Measurements from ENCODE around the gene ERLIN1.

The ERLIN1 gene

DNA sequence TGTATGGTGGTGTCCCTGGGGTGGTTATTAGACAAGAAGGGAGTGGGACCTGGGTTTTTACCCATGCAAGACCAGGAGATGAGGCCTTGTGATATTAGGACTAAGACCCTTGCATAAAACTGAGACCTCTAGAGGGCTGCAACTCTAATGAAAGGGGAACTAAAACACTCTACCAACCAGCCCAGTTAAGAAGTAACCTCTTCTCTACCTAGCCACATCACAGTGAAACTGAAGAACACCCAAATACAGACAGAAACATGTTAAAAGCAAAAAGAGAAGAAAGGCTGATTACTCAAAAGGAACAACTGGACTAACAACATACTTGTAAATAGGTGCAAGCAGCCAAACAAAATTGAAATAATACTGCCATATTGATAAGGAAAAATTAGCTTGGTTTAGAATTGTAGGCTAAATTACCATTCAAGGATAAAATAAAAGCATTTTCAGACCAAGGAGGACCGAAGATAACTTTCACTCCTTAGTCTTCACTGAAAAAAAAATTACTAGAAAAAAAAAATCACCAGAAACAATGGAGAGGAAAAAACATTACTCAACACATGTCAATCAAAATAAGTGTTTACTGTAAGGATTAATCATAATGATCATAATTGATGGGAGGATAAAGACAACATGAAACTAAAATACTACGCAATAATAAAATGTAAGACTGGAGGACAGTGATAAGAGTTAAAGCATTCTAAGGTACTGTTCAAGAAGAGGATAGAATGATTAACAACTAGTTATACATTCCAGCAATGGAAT is 27.6 kb downstream of the ERLIN1 start:
- no peak for DNase-seq
- H3K27me3 ChIP-seq (ENCODE audit: insufficient read depth, low read length, poor library complexity): no peaks in the 10 kb centered on the region
- no peaks in the 10 kb centered on the region for H3K79me2 ChIP-seq (ENCODE audit: control insufficient read depth, insufficient read depth, low read length)
- no peak overlapping the region for H3K9ac ChIP-seq (ENCODE audit: low read length)
- no peak overlapping the region for H2BK5ac ChIP-seq (ENCODE audit: low read length)
- H3K36me3 ChIP-seq (ENCODE audit: control insufficient read depth, insufficient read depth, low read length): no peaks in the 10 kb centered on the region
- no peak overlapping the region for H2BK15ac ChIP-seq (replicated peaks; ENCODE audit: low read depth)
- WGBS (ENCODE audit: extremely low coverage, insufficient coverage, low lambda C conversion rate): no CpG with 5 or more reads among the region's 2 CpGs
- no peak overlapping the region for H2AK5ac ChIP-seq (ENCODE audit: low read length)
- H3K4me1 ChIP-seq (ENCODE audit: control insufficient read depth, low read depth, low read length): no peaks in the 10 kb centered on the region
- no peak overlapping the region for H2BK120ac ChIP-seq (ENCODE audit: low read depth, low read length)
- no peak overlapping the region for H3K4me3 ChIP-seq (ENCODE audit: low read length)
- no peaks in the 10 kb centered on the region for H3K79me1 ChIP-seq (ENCODE audit: low read length)
- H3K56ac ChIP-seq (ENCODE audit: low read length): no peak overlapping the region
- H4K5ac ChIP-seq (ENCODE audit: low read length): no peak overlapping the region
- H3K4me2 ChIP-seq (ENCODE audit: low read length): no peak overlapping the region
- H3K4ac ChIP-seq (ENCODE audit: low read depth, low read length): no peak overlapping the region
- H4K8ac ChIP-seq (ENCODE audit: low read depth, low read length): no peak overlapping the region
- H3K18ac ChIP-seq (ENCODE audit: low read length): no peak overlapping the region
- H3K23ac ChIP-seq (ENCODE audit: low read length): no peak overlapping the region
- no peak overlapping the region for H3K27ac ChIP-seq (ENCODE audit: low read depth, low read length)

DNA sequence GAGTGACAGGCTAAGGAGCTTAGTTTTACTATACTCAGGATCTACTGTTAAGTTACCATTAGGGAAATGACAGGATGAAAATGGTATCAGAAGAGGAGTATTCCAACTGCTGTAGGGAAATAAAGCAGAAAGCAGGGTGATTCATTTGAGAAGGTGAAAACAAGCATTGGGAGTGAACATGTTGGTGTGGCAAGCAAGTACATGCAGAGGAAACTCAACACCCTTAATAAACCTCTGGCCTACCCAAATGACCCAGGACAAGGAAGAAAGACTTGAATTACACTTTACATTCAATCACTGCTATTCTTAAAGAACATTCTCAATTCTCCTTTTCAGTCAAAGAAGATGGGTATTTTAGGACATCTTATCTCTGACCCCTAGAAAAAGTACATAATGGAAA is 28.7 kb downstream of the ERLIN1 start:
- Histone ChIP-seq H3K9ac (ENCODE audit: low read length) (no peak overlapping the region), H3K4ac (ENCODE audit: low read depth, low read length) (no peak overlapping the region), H3K27ac (ENCODE audit: low read depth, low read length) (no peak overlapping the region), H3K4me2 (ENCODE audit: low read length) (no peak overlapping the region), H3K4me1 (ENCODE audit: control insufficient read depth, low read depth, low read length) (no peaks in the 10 kb centered on the region), H2BK5ac (ENCODE audit: low read length) (no peak overlapping the region), H4K5ac (ENCODE audit: low read length) (no peak overlapping the region), H2BK120ac (ENCODE audit: low read depth, low read length) (no peak overlapping the region), H3K4me3 (ENCODE audit: low read length) (no peak overlapping the region), H2BK15ac (replicated peaks; ENCODE audit: low read depth) (no peak overlapping the region), H3K79me2 (ENCODE audit: control insufficient read depth, insufficient read depth, low read length) (no peaks in the 10 kb centered on the region), H2AK5ac (ENCODE audit: low read length) (no peak overlapping the region), H3K36me3 (ENCODE audit: control insufficient read depth, insufficient read depth, low read length) (peaks cover 3% of the 10 kb centered on the region), H3K18ac (ENCODE audit: low read length) (no peak overlapping the region), H3K56ac (ENCODE audit: low read length) (no peak overlapping the region), H3K23ac (ENCODE audit: low read length) (no peak overlapping the region), H3K27me3 (ENCODE audit: insufficient read depth, low read length, poor library complexity) (no peaks in the 10 kb centered on the region), H4K8ac (ENCODE audit: low read depth, low read length) (no peak overlapping the region), H3K79me1 (ENCODE audit: low read length) (no peaks in the 10 kb centered on the region)
- no peak for DNase-seq

DNA sequence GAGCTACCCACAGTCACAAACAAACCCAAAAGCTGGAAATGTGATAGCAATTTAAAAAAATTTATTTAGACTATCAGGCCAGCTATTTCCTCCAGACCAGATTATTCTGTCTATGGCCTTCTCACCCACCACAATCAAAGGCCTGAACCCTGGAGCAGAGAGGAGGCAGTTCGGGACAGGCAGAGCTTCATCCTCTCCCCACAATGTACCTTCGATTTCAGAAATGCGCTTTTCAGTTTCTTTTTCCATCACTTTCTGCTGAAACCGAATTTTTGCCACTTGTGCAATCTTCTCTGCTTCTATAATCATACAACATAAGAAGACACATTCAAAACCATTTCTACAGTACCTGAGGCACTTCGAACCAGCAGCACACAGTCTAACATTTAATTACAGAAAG is 29.9 kb downstream of the ERLIN1 start:
- Histone ChIP-seq H2BK120ac (ENCODE audit: low read depth, low read length) (no peak overlapping the region), H3K79me2 (ENCODE audit: control insufficient read depth, insufficient read depth, low read length) (no peaks in the 10 kb centered on the region), H3K27me3 (ENCODE audit: insufficient read depth, low read length, poor library complexity) (no peaks in the 10 kb centered on the region), H3K79me1 (ENCODE audit: low read length) (no peaks in the 10 kb centered on the region), H3K36me3 (ENCODE audit: control insufficient read depth, insufficient read depth, low read length) (peaks cover 3% of the 10 kb centered on the region), H3K56ac (ENCODE audit: low read length) (no peak overlapping the region), H3K27ac (ENCODE audit: low read depth, low read length) (no peak overlapping the region), H3K9ac (ENCODE audit: low read length) (no peak overlapping the region), H2BK5ac (ENCODE audit: low read length) (no peak overlapping the region), H4K8ac (ENCODE audit: low read depth, low read length) (no peak overlapping the region), H3K4ac (ENCODE audit: low read depth, low read length) (no peak overlapping the region), H3K18ac (ENCODE audit: low read length) (no peak overlapping the region), H3K23ac (ENCODE audit: low read length) (no peak overlapping the region), H2BK15ac (replicated peaks; ENCODE audit: low read depth) (no peak overlapping the region), H3K4me3 (ENCODE audit: low read length) (no peak overlapping the region), H3K4me1 (ENCODE audit: control insufficient read depth, low read depth, low read length) (no peaks in the 10 kb centered on the region), H3K4me2 (ENCODE audit: low read length) (no peak overlapping the region), H2AK5ac (ENCODE audit: low read length) (no peak overlapping the region), H4K5ac (ENCODE audit: low read length) (no peak overlapping the region)
- no CpG with 5 or more reads among the region's 5 CpGs for WGBS (ENCODE audit: extremely low coverage, insufficient coverage, low lambda C conversion rate)
- no peak for DNase-seq

DNA sequence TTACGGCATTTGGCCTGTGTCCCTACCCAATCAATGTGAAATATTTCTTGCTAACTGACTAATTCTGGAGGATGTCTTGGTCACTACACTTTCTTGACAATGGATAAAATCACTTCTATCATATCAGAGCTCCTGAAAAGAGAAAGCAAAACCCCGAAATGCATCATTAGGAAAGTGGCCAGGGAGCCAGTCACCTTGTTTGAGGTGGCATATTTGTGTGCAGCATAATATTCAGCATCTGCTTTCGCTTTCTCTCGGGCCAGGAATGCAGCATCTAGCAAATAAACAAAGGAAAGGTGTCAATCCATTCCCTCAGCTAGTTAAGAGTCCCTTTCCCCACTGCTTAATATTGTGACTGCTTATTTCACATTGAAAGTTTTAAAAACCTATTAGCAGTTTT is 31.2 kb downstream of the ERLIN1 start:
- Histone ChIP-seq H3K18ac (ENCODE audit: low read length) (no peak overlapping the region), H3K36me3 (ENCODE audit: control insufficient read depth, insufficient read depth, low read length) (peaks cover 3% of the 10 kb centered on the region)
- no CpG with 5 or more reads among the region's 4 CpGs for WGBS (ENCODE audit: extremely low coverage, insufficient coverage, low lambda C conversion rate)

DNA sequence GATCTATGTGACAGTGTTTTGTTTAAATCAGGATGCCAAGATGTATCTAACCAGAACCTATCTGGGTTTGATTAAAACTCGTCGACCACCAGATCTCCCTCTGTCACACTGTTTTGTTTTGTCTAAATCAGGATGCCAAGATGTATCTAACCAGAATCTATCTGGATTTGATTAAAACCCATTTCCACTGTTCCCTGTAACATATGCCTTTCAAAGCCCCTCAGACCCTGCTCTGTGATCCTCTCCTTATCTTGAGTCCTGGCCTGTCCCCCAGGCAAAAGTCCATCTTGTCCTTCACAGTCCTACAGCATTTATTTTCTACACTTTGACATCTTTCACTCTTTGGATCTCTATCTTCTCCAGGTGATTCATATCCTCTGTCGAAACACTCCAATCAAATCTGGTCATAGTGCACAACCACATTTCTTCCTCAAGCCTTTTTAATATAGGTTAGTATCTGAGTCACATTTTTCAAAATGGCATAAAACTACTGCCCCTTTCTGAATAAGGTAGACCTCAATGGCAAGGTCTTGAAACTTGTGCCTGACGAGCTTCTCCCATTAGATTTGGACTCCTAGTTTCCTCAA is 32.5 kb downstream of the ERLIN1 start:
- H4K5ac ChIP-seq (ENCODE audit: low read length): no peak overlapping the region
- H3K18ac ChIP-seq (ENCODE audit: low read length): no peak overlapping the region
- no peak for DNase-seq
- H3K9ac ChIP-seq (ENCODE audit: low read length): no peak overlapping the region
- H3K4me2 ChIP-seq (ENCODE audit: low read length): no peak overlapping the region
- H3K36me3 ChIP-seq (ENCODE audit: control insufficient read depth, insufficient read depth, low read length): peaks cover 3% of the 10 kb centered on the region
- H3K56ac ChIP-seq (ENCODE audit: low read length): no peak overlapping the region
- no peak overlapping the region for H3K23ac ChIP-seq (ENCODE audit: low read length)
- no peak overlapping the region for H4K8ac ChIP-seq (ENCODE audit: low read depth, low read length)
- H3K27ac ChIP-seq (ENCODE audit: low read depth, low read length): no peak overlapping the region
- no peaks in the 10 kb centered on the region for H3K79me1 ChIP-seq (ENCODE audit: low read length)
- no peak overlapping the region for H2AK5ac ChIP-seq (ENCODE audit: low read length)
- no peak overlapping the region for H2BK120ac ChIP-seq (ENCODE audit: low read depth, low read length)
- no peak overlapping the region for H3K4ac ChIP-seq (ENCODE audit: low read depth, low read length)
- no peak overlapping the region for H2BK5ac ChIP-seq (ENCODE audit: low read length)
- no peaks in the 10 kb centered on the region for H3K79me2 ChIP-seq (ENCODE audit: control insufficient read depth, insufficient read depth, low read length)
- H2BK15ac ChIP-seq (replicated peaks; ENCODE audit: low read depth): no peak overlapping the region
- no CpG with 5 or more reads among the region's 4 CpGs for WGBS (ENCODE audit: extremely low coverage, insufficient coverage, low lambda C conversion rate)
- H3K4me3 ChIP-seq (ENCODE audit: low read length): no peak overlapping the region
- H3K27me3 ChIP-seq (ENCODE audit: insufficient read depth, low read length, poor library complexity): no peaks in the 10 kb centered on the region
- no peaks in the 10 kb centered on the region for H3K4me1 ChIP-seq (ENCODE audit: control insufficient read depth, low read depth, low read length)

More for the DNA sequence above, 31.2 kb downstream of the ERLIN1 start:
- Histone ChIP-seq H3K27me3 (ENCODE audit: insufficient read depth, low read length, poor library complexity) (no peaks in the 10 kb centered on the region), H4K8ac (ENCODE audit: low read depth, low read length) (no peak overlapping the region), H3K9ac (ENCODE audit: low read length) (no peak overlapping the region), H2BK15ac (replicated peaks; ENCODE audit: low read depth) (no peak overlapping the region), H4K5ac (ENCODE audit: low read length) (no peak overlapping the region), H3K23ac (ENCODE audit: low read length) (no peak overlapping the region), H3K56ac (ENCODE audit: low read length) (no peak overlapping the region), H2BK120ac (ENCODE audit: low read depth, low read length) (no peak overlapping the region), H3K79me2 (ENCODE audit: control insufficient read depth, insufficient read depth, low read length) (no peaks in the 10 kb centered on the region), H2AK5ac (ENCODE audit: low read length) (no peak overlapping the region), H3K27ac (ENCODE audit: low read depth, low read length) (no peak overlapping the region), H3K4ac (ENCODE audit: low read depth, low read length) (no peak overlapping the region), H2BK5ac (ENCODE audit: low read length) (no peak overlapping the region), H3K4me2 (ENCODE audit: low read length) (no peak overlapping the region), H3K79me1 (ENCODE audit: low read length) (no peaks in the 10 kb centered on the region), H3K4me3 (ENCODE audit: low read length) (no peak overlapping the region), H3K4me1 (ENCODE audit: control insufficient read depth, low read depth, low read length) (no peaks in the 10 kb centered on the region)
- DNase-seq: no peak
